OCI-LY7 (cell line): ENCODE results near the gene GRAMD2B. TPM values are rescaled to one million over a fixed set of nuclear protein-coding genes. Genes with fewer than 3 reads are reported as not detected.

Source experiments
- BruUV-seq: library from RNA; stranded (reverse); fragments of 400-500 nt; replicated peaks from 2 replicates; lab custom pipeline; 2021; lab: Mats Ljungman, UMichigan
- CTCF ChIA-PET: fragments of 300-600 bp; sonication (Branson Sonifier 250); formaldehyde crosslinking; loops from one replicate; lab custom pipeline; 2022; ENCODE audit warnings: antibody characterized with exemption; ENCODE audit not compliant: unreplicated experiment; lab: Charles Lee
- POLR2A ChIA-PET: fragments of 300-600 bp; sonication (Branson Sonifier 250); formaldehyde crosslinking; loops from one replicate; lab custom pipeline; 2022; ENCODE audit warnings: antibody characterized with exemption; lab: Charles Lee
- DNase-seq: peaks from one replicate; pipeline ENCODE4 v3.0.0-alpha.2; 2015; ENCODE audit warnings: low spot score
- H2AFZ ChIP-seq: fragments of 200-600 bp; sonication (generic), shearing (Covaris generic); 2 replicates; pipeline ENCODE4 v1.6.1; 2014; ENCODE audit warnings: mild to moderate bottlenecking, antibody characterized with exemption, low read length, moderate library complexity
- H3K27ac ChIP-seq: fragments of 200-600 bp; sonication (generic); 2 replicates; pipeline ENCODE4 v1.5.1; 2014; ENCODE audit warnings: mixed run types, low read depth, mild to moderate bottlenecking, moderate library complexity, low read length, inconsistent platforms; ENCODE audit not compliant: poor library complexity, severe bottlenecking
- H3K36me3 ChIP-seq: fragments of 200-600 bp; sonication (generic); 2 replicates; pipeline ENCODE4 v1.6.1; 2014; ENCODE audit warnings: mild to moderate bottlenecking, antibody characterized with exemption, low read length, moderate library complexity, mixed read lengths; ENCODE audit not compliant: insufficient read depth
- H3K4me1 ChIP-seq: fragments of 200-600 bp; sonication (generic); 2 replicates; pipeline ENCODE4 v1.5.1; 2014; ENCODE audit warnings: mild to moderate bottlenecking, low read length; ENCODE audit not compliant: insufficient read depth, poor library complexity, severe bottlenecking
- H3K4me2 ChIP-seq: fragments of 200-600 bp; sonication (generic); 2 replicates; pipeline ENCODE4 v1.6.1; 2014; ENCODE audit warnings: mild to moderate bottlenecking, low read length
- H3K4me3 ChIP-seq: fragments of 200-600 bp; sonication (generic); 2 replicates; pipeline ENCODE4 v1.5.1; 2014; ENCODE audit warnings: mild to moderate bottlenecking, low read depth, low read length; ENCODE audit not compliant: poor library complexity, severe bottlenecking
- H3K79me2 ChIP-seq: fragments of 200-600 bp; sonication (generic); 2 replicates; pipeline ENCODE4 v1.6.1; 2016; ENCODE audit warnings: low read depth, mild to moderate bottlenecking, low read length, moderate library complexity, mixed read lengths; ENCODE audit not compliant: insufficient read depth
- H3K9me2 ChIP-seq: fragments of 200-600 bp; sonication (generic); 2 replicates; pipeline ENCODE4 v1.6.1; 2016; ENCODE audit warnings: mild to moderate bottlenecking, low read length, mixed read lengths; ENCODE audit not compliant: insufficient read depth
- H3K9me3 ChIP-seq: fragments of 200-600 bp; sonication (generic); 2 replicates; pipeline ENCODE4 v1.6.1; 2014; ENCODE audit warnings: mild to moderate bottlenecking, mixed run types, low read length, mixed read lengths
- H4K20me1 ChIP-seq: fragments of 200-600 bp; sonication (generic); 2 replicates; pipeline ENCODE4 v1.6.1; 2014; ENCODE audit warnings: mild to moderate bottlenecking, antibody characterized with exemption, low read length, moderate library complexity, mixed read lengths; ENCODE audit not compliant: insufficient read depth
- CTCF ChIP-seq: fragments of 200-600 bp; sonication (generic); conservative IDR thresholded peaks from 2 replicates; pipeline ENCODE4 v1.5.1; 2014; ENCODE audit warnings: mild to moderate bottlenecking, antibody characterized with exemption, low read length, moderate library complexity, mixed read lengths
- EZH2phosphoT487 ChIP-seq: fragments of 200-600 bp; sonication (generic); IDR thresholded peaks from 2 replicates; pipeline ENCODE4 v1.6.1; 2018; ENCODE audit warnings: low read depth, borderline replicate concordance, mild to moderate bottlenecking, mixed run types, antibody characterized with exemption, low read length, moderate library complexity, mixed read lengths
- intact Hi-C: fragments of 100-400 bp; cut with micrococcal nuclease; formaldehyde crosslinking; loops from one replicate; pipeline ENCODE4 v1.10.0; 2022; ENCODE audit not compliant: unreplicated experiment
- total RNA-seq, 2 experiments: library from RNA; depleted of rRNA in 1 of 2; stranded (reverse); fragments of >200 nt in 1 of 2; shearing (Covaris generic) in 1 of 2; gene quantifications; 2 replicates each; pipeline ENCODE4 v1.2.3, GENCODE V29; 2014 to 2022

GRAMD2B gene
- total RNA-seq, 2 experiments from 2014 or later: not detected

GRCh38 chr5:126383776-126384175 is 39.4 kb upstream of the GRAMD2B start:
- no peak for DNase-seq
- no peaks in the 10 kb centered on the region for H3K9me3 ChIP-seq
- H3K4me3 ChIP-seq: no peak overlapping the region
- no peaks in the 10 kb centered on the region for H3K9me2 ChIP-seq
- no peaks in the 10 kb centered on the region for H3K79me2 ChIP-seq
- no TSS peak for BruUV-seq
- no peak overlapping the region for H2AFZ ChIP-seq
- no peak overlapping the region for H3K4me2 ChIP-seq
- no peaks in the 10 kb centered on the region for H3K4me1 ChIP-seq
- no peak overlapping the region for H3K27ac ChIP-seq
- TF ChIP-seq CTCF (no peak), EZH2phosphoT487 (no peak)
- H3K36me3 ChIP-seq: no peaks in the 10 kb centered on the region
- no peaks in the 10 kb centered on the region for H4K20me1 ChIP-seq
- CTCF ChIA-PET: no interaction called here
- intact Hi-C loops: no loop called here
- POLR2A ChIA-PET: no interaction called here

GRCh38 chr5:126384985-126385384 is 38.2 kb upstream of the GRAMD2B start:
- TF ChIP-seq CTCF: no peak
- TF ChIP-seq EZH2phosphoT487: no peak
- intact Hi-C loops: no loop called here
- BruUV-seq: no TSS peak
- H3K4me1 ChIP-seq: no peaks in the 10 kb centered on the region
- DNase-seq: no peak
- no peak overlapping the region for H2AFZ ChIP-seq
- H3K4me3 ChIP-seq: no peak overlapping the region
- no peaks in the 10 kb centered on the region for H3K36me3 ChIP-seq
- H3K9me2 ChIP-seq: no peaks in the 10 kb centered on the region
- ChIA-PET CTCF (no interaction called here), POLR2A (no interaction called here)
- H3K9me3 ChIP-seq: no peaks in the 10 kb centered on the region
- no peaks in the 10 kb centered on the region for H4K20me1 ChIP-seq
- no peak overlapping the region for H3K27ac ChIP-seq
- no peak overlapping the region for H3K4me2 ChIP-seq
- no peaks in the 10 kb centered on the region for H3K79me2 ChIP-seq

- Histone ChIP-seq H3K9me3 (no peaks in the 10 kb centered on the region), H3K9me2 (no peaks in the 10 kb centered on the region), H3K4me2 (no peak overlapping the region), H3K27ac (no peak overlapping the region), H3K4me1 (no peaks in the 10 kb centered on the region), H3K79me2 (no peaks in the 10 kb centered on the region), H3K4me3 (no peak overlapping the region), H3K36me3 (no peaks in the 10 kb centered on the region), H4K20me1 (no peaks in the 10 kb centered on the region), H2AFZ (no peak overlapping the region)
- no TSS peak for BruUV-seq
- CTCF ChIA-PET: no interaction called here
- POLR2A ChIA-PET: interaction anchor here (0.5 to 0.6 kb wide), 2 partner anchors 17 to 95 kb away, joined by 3 read pairs; no protein-coding TSS in a partner anchor
- TF ChIP-seq EZH2phosphoT487 (no peak), CTCF (no peak)
- no peak for DNase-seq
- intact Hi-C loops: no loop called here
These were observed 37.4 kb upstream of the GRAMD2B start for GRCh38 chr5:126385524-126386502.
